Endothelial cell (in vitro differentiated cells): Measurements from ENCODE around the gene PNLDC1. TPM values are rescaled to one million over a fixed set of nuclear protein-coding genes. Genes with fewer than 3 reads are reported as not detected.

Source experiments
- DNase-seq: peaks from one replicate; pipeline ENCODE4 v3.0.0; 2021; ENCODE audit warnings: low spot score
- H3K27ac Mint-ChIP-seq: one replicate; pipeline ENCODE4 v1.8.0; 2021; ENCODE audit warnings: mixed read lengths, inconsistent platforms; ENCODE audit not compliant: unreplicated experiment
- H3K27me3 Mint-ChIP-seq: one replicate; pipeline ENCODE4 v1.8.0; 2021; ENCODE audit warnings: mild to moderate bottlenecking, moderate library complexity, mixed read lengths, inconsistent platforms; ENCODE audit not compliant: unreplicated experiment
- H3K36me3 Mint-ChIP-seq: one replicate; pipeline ENCODE4 v1.8.0; 2021; ENCODE audit warnings: mild to moderate bottlenecking, low read depth, mixed read lengths, inconsistent platforms; ENCODE audit not compliant: unreplicated experiment
- H3K4me1 Mint-ChIP-seq: one replicate; pipeline ENCODE4 v1.8.0; 2021; ENCODE audit warnings: mild to moderate bottlenecking, mixed read lengths, inconsistent platforms; ENCODE audit not compliant: unreplicated experiment
- H3K4me3 Mint-ChIP-seq: one replicate; pipeline ENCODE4 v1.8.0; 2021; ENCODE audit warnings: mild to moderate bottlenecking, mixed read lengths, inconsistent platforms; ENCODE audit not compliant: unreplicated experiment
- H3K9me3 Mint-ChIP-seq: one replicate; pipeline ENCODE4 v1.8.0; 2021; ENCODE audit warnings: mixed read lengths, inconsistent platforms; ENCODE audit not compliant: unreplicated experiment
- long read RNA-seq: library from polyadenylated mRNA; unstranded; transcript quantifications from one replicate; pipeline ENCODE4 v2.0.0, GENCODE V29; 2020; ENCODE audit not compliant: unreplicated experiment
- total RNA-seq: library from RNA; stranded (reverse); fragmentation: NEBNext Ultra II Directional; extraction: Animal tissue kit (Norgen Biotek cat#: 25700); gene quantifications from one replicate; pipeline ENCODE4 v1.2.1, GENCODE V29; 2021; ENCODE audit not compliant: unreplicated experiment
- TF ChIP-seq, protein P1 (sequence below): fragments of 200-600 bp; sonication (generic); IDR thresholded peaks from one replicate; pipeline ENCODE4 v1.5.0; 2021; ENCODE audit warnings: antibody characterized with exemption; ENCODE audit not compliant: unreplicated experiment

The PNLDC1 gene, protein sequence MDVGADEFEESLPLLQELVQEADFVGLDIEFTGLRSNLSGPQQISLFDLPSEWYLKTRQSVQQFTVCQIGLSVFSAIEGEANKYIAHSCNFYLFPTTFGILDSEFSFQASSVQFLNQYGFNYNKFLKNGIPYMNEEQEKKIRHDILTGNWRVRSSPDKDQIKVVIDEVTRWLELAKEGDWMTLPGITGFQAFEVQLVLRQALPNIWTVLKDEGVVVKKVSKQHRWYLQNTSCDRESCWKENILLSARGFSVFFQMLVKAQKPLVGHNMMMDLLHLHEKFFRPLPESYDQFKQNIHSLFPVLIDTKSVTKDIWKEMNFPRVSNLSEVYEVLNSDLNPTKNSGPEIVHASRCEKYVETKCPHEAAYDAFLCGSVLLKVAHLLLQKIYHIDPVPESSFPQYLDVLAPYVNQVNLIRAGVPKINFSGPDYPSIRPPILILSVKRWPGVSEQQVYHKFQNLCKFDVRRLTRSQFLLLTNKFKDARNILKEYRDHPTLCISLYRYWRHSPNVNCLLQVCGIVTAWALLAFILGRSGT
- total RNA-seq = not detected
- long read RNA-seq = 0 reads

DNA sequence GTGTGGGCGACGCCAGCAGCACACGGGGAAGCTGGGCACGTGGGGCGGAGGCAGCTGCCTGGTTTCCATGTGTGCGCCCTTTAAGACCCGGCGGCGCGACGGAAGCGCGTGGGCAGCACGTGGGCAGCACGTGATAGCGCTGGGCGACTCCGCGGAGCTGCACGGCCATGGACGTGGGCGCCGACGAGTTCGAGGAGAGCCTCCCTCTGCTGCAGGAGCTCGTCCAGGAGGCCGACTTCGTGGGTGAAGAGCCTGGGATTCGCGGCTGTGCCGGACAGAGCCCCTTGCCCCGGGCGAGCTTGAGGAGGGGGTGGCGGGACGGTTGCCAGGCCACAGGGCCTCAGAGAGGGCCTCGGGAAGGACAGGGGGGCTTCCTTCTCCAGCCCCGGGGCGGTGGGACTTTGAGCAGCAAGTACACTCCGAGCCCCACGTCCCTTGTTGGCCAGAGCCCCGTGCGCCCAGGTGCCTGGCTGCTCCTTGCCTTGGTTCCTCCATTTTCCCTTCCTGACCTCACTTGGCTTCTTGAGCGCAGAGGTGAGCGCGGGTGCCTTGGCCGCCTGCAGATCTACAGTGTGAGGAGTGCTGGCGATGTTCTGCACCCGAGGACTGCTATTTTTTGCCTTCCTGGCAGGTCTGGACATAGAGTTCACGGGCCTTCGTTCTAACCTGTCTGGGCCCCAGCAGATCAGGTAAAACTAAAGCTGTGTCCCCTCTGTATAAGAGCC is at the start of gene PNLDC1:
Gene PNLDC1, plus strand, starts transcription at position 136 of the 725 bp plus-strand sequence. Its CDS starts 32 bp downstream, at position 168.
- Mint-ChIP-seq H3K9me3 (no peaks in the 10 kb centered on the region), H3K4me3 (peak within 1 kb of the TSS; percentile 49), H3K27me3 (peaks cover 4% of the 10 kb centered on the region), H3K27ac (no peak within 1 kb of the TSS), H3K36me3 (peaks cover 16% of the 10 kb centered on the region), H3K4me1 (no peaks in the 10 kb centered on the region)
- TF ChIP-seq, protein P1, sequence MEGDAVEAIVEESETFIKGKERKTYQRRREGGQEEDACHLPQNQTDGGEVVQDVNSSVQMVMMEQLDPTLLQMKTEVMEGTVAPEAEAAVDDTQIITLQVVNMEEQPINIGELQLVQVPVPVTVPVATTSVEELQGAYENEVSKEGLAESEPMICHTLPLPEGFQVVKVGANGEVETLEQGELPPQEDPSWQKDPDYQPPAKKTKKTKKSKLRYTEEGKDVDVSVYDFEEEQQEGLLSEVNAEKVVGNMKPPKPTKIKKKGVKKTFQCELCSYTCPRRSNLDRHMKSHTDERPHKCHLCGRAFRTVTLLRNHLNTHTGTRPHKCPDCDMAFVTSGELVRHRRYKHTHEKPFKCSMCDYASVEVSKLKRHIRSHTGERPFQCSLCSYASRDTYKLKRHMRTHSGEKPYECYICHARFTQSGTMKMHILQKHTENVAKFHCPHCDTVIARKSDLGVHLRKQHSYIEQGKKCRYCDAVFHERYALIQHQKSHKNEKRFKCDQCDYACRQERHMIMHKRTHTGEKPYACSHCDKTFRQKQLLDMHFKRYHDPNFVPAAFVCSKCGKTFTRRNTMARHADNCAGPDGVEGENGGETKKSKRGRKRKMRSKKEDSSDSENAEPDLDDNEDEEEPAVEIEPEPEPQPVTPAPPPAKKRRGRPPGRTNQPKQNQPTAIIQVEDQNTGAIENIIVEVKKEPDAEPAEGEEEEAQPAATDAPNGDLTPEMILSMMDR = no peak
- no peak for DNase-seq

- Mint-ChIP-seq H3K27me3 (no peaks in the 10 kb centered on the region), H3K4me3 (no peak overlapping the region), H3K36me3 (peaks cover 19% of the 10 kb centered on the region), H3K27ac (no peak overlapping the region), H3K4me1 (no peaks in the 10 kb centered on the region), H3K9me3 (no peaks in the 10 kb centered on the region)
- no peak for DNase-seq
- TF ChIP-seq, protein P1 = no peak
Measured at GRCh38 chr6:159751448-159751847, 48.6 kb upstream of the PNLDC1 start.

DNA sequence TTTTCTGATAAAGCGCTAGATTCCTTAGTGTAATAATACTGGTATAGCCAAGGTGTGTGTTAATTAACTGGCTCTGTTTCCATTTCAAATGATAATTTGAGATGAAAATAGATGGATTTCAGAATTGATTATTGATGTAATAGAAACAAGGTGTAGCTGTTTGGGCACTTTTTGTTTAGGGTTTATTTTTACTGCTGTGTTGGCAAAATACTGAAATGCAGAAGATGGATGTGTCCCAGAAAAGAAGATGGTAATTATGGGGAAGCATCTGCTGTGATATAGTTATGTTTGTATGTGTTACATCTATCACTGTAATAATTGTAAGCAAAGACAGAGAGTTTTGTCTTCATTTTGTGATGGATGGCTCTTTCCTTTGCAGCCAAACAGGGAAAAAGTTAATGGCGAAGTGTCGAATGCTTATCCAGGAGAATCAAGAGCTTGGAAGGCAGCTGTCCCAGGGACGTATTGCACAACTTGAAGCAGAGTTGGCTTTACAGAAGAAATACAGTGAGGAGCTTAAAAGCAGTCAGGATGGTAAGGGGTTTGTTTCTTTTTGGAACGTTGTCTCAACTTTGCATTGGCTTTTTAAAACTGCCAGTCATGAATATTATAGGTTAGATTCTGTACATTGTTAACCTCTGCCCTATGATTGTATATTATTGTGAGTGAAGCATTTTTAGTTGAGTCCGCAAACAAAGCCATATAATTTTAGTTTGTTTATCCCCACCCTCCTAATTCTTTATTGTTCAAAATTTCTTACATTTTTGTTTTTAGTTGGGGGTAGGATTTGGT is 46.8 kb upstream of the PNLDC1 start:
- H3K9me3 Mint-ChIP-seq = no peaks in the 10 kb centered on the region
- H3K4me1 Mint-ChIP-seq = no peaks in the 10 kb centered on the region
- no peak for DNase-seq
- peaks cover 21% of the 10 kb centered on the region for H3K36me3 Mint-ChIP-seq
- H3K4me3 Mint-ChIP-seq = no peak overlapping the region
- TF ChIP-seq, protein P1 = no peak
- H3K27ac Mint-ChIP-seq = no peak overlapping the region
- no peaks in the 10 kb centered on the region for H3K27me3 Mint-ChIP-seq

DNA sequence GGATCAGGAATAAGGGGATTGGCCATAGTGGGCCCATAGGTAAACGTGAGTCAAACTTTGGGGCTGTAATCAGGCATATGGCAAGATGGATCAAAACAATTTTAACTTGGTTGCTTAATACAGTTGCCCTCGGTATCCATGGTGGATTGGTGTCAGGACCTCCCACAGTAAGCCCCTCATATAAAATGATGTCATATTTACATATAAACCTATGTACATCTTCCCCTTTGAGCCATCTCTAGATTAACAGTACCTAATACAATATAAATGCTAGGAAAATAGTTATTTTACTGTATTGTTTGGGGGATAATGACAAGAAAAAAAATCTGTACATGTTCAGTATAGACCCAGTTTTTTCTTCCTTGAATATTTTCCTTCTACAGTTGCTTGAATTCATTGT is 45.7 kb upstream of the PNLDC1 start:
- H3K27me3 Mint-ChIP-seq = no peaks in the 10 kb centered on the region
- H3K4me3 Mint-ChIP-seq = no peak overlapping the region
- no peak for DNase-seq
- H3K36me3 Mint-ChIP-seq = peaks cover 22% of the 10 kb centered on the region
- H3K9me3 Mint-ChIP-seq = no peaks in the 10 kb centered on the region
- peaks cover 4% of the 10 kb centered on the region for H3K4me1 Mint-ChIP-seq
- no peak overlapping the region for H3K27ac Mint-ChIP-seq
- TF ChIP-seq, protein P1 = no peak
